Stimulated activated CD4-positive, alpha-beta T cell treated with anti-CD3 and anti-CD28 coated beads, Interleukin-2, amount 100 ng/mL, for 24 hours (primary cell): ENCODE data around the gene BRSK1.

ENCODE experiments used
- DNase-seq, 2 donors: peaks; one replicate each; pipeline ENCODE4 v3.0.0-alpha.2; 2020

Gene BRSK1

GRCh38 chr19:55283548-55284377, at the start of gene BRSK1:
Gene BRSK1 (plus strand): TSS chr19:55283997. CDS start chr19:55284443, 446 bp downstream.
- DNase-seq, result peak; percentile 47 to 53

GRCh38 chr19:55238030-55238429, 45.8 kb upstream of the BRSK1 start:
- no peak for DNase-seq

- DNase-seq, result no peak
Measured at GRCh38 chr19:55239004-55239403, 44.8 kb upstream of the BRSK1 start.

GRCh38 chr19:55240713-55241020, 43.1 kb upstream of the BRSK1 start:
- DNase-seq, result no peak

- DNase-seq, result no peak
Measured at GRCh38 chr19:55241143-55241934, 42.5 kb upstream of the BRSK1 start.

GRCh38 chr19:55241935-55242464, 41.8 kb upstream of the BRSK1 start:
- no peak for DNase-seq

GRCh38 chr19:55242517-55242916, 41.3 kb upstream of the BRSK1 start:
- no peak for DNase-seq

GRCh38 chr19:55244004-55244680, 39.7 kb upstream of the BRSK1 start:
- no peak for DNase-seq

GRCh38 chr19:55245236-55245904, 38.4 kb upstream of the BRSK1 start:
- DNase-seq, result no peak

GRCh38 chr19:55246462-55247451, 37.0 kb upstream of the BRSK1 start:
- no peak for DNase-seq

GRCh38 chr19:55247621-55248099, 36.1 kb upstream of the BRSK1 start:
- DNase-seq, result no peak

GRCh38 chr19:55248166-55248675, 35.6 kb upstream of the BRSK1 start:
- DNase-seq, result no peak

- no peak for DNase-seq
Measured at GRCh38 chr19:55248704-55249103, 35.1 kb upstream of the BRSK1 start.

- no peak for DNase-seq
Measured at GRCh38 chr19:55249841-55250240, 34.0 kb upstream of the BRSK1 start.

- DNase-seq, result no peak
Measured at GRCh38 chr19:55250262-55251036, 33.3 kb upstream of the BRSK1 start.

GRCh38 chr19:55251341-55252081, 32.3 kb upstream of the BRSK1 start:
- peak; percentile 46 to 51 for DNase-seq

GRCh38 chr19:55252760-55253663, 30.8 kb upstream of the BRSK1 start:
- DNase-seq, result no peak
